Muscle of leg (tissue), 11 donors: ENCODE data around the gene GSAP. TPM values are rescaled to one million over a fixed set of nuclear protein-coding genes. Genes with fewer than 3 reads are reported as not detected.

Experiments used
- DNase-seq: peaks from one replicate; pipeline ENCODE4 v3.0.0; 2013
- H3K27ac ChIP-seq: one replicate; pipeline ENCODE4 v1.5.1; 2013; ENCODE audit warnings: mild to moderate bottlenecking, low read length, control low read depth
- H3K27me3 ChIP-seq: one replicate; pipeline ENCODE4 v1.6.1; 2013; ENCODE audit warnings: low read length; ENCODE audit not compliant: control insufficient read depth, insufficient read depth
- H3K36me3 ChIP-seq: one replicate; pipeline ENCODE4 v1.6.1; 2013; ENCODE audit warnings: low read length; ENCODE audit not compliant: control insufficient read depth, insufficient read depth
- H3K4me1 ChIP-seq: one replicate; pipeline ENCODE4 v1.6.1; 2013; ENCODE audit warnings: low read length; ENCODE audit not compliant: control insufficient read depth, insufficient read depth
- H3K4me3 ChIP-seq: one replicate; pipeline ENCODE4 v1.5.1; 2013; ENCODE audit warnings: low read length, control low read depth
- H3K9me3 ChIP-seq: replicated peaks from 2 replicates; pipeline ENCODE4 v1.6.1; 2013; ENCODE audit warnings: low read depth, low read length; ENCODE audit not compliant: control insufficient read depth
- WGBS: methylation state at CpG from one replicate; pipeline ENCODE4 v1.1.5; 2013; ENCODE audit warnings: missing lambda C conversion rate; ENCODE audit not compliant: insufficient coverage; 5-methylcytosine and 5-hydroxymethylcytosine counted together
- polyA plus RNA-seq, 8 donors: library from polyadenylated mRNA; unstranded; fragments of 120-200 nt; gene quantifications; one replicate each; pipeline versions ENCODE4 v1.2.1 to v1.2.3, GENCODE V29; 2013; ENCODE audit warnings: inconsistent platforms in 1 of 8, low replicate concordance in 1 of 8; ENCODE audit not compliant: insufficient read length in 8 of 8, insufficient read depth in 1 of 8
- total RNA-seq: library from RNA; stranded (reverse); fragments of 120-200 nt; gene quantifications from one replicate; pipeline ENCODE4 v1.2.4, GENCODE V29; 2013

The GSAP gene
- total and polyA plus RNA-seq, 9 donors, result 2.3 to 5.6 (median 4.2) TPM

- Histone ChIP-seq H3K27ac (peak overlapping the region; percentile 63), H3K36me3 (no peaks in the 10 kb centered on the region), H3K4me3 (no peak overlapping the region), H3K9me3 (no peaks in the 10 kb centered on the region), H3K27me3 (no peaks in the 10 kb centered on the region), H3K4me1 (peaks cover 13% of the 10 kb centered on the region)
- peak; percentile 50 for DNase-seq
- WGBS, result 14% methylated on average over 3 of the region's 10 CpGs
Measured at GRCh38 chr7:77425101-77426051, 9.2 kb upstream of the GSAP start.

- Histone ChIP-seq H3K4me1 (peaks cover 10% of the 10 kb centered on the region), H3K36me3 (no peaks in the 10 kb centered on the region), H3K4me3 (no peak overlapping the region), H3K9me3 (no peaks in the 10 kb centered on the region), H3K27ac (no peak overlapping the region), H3K27me3 (no peaks in the 10 kb centered on the region)
- no peak for DNase-seq
Measured at GRCh38 chr7:77422500-77422899, 6.4 kb upstream of the GSAP start.

- Histone ChIP-seq H3K36me3 (no peaks in the 10 kb centered on the region), H3K27ac (no peak overlapping the region), H3K9me3 (no peaks in the 10 kb centered on the region), H3K27me3 (peaks cover 2% of the 10 kb centered on the region), H3K4me3 (no peak overlapping the region), H3K4me1 (peaks cover 10% of the 10 kb centered on the region)
- WGBS, result 68% methylated on average over 3 of the region's 4 CpGs
- peak; percentile 31 for DNase-seq
Measured at GRCh38 chr7:77420986-77421672, 5.0 kb upstream of the GSAP start.

GRCh38 chr7:77420438-77420837 is 4.3 kb upstream of the GSAP start:
- no peak for DNase-seq
- Histone ChIP-seq H3K36me3 (no peaks in the 10 kb centered on the region), H3K27ac (no peak overlapping the region), H3K9me3 (no peaks in the 10 kb centered on the region), H3K4me1 (peaks cover 9% of the 10 kb centered on the region), H3K27me3 (peaks cover 2% of the 10 kb centered on the region), H3K4me3 (no peak overlapping the region)
- WGBS, result no CpG with 5 or more reads among the region's 5 CpGs

- H3K27me3 ChIP-seq, result peaks cover 4% of the 10 kb centered on the region
- DNase-seq, result no peak
- no peak overlapping the region for H3K4me3 ChIP-seq
- no peaks in the 10 kb centered on the region for H3K36me3 ChIP-seq
- no peak overlapping the region for H3K27ac ChIP-seq
- peaks cover 11% of the 10 kb centered on the region for H3K4me1 ChIP-seq
- no peaks in the 10 kb centered on the region for H3K9me3 ChIP-seq
- WGBS, result 90% methylated on average over 2 of the region's 4 CpGs
Measured at GRCh38 chr7:77419102-77419501, 3.0 kb upstream of the GSAP start.

- 100% methylated on average over 1 of the region's 4 CpGs for WGBS
- H3K36me3 ChIP-seq, result no peaks in the 10 kb centered on the region
- peaks cover 11% of the 10 kb centered on the region for H3K4me1 ChIP-seq
- H3K27ac ChIP-seq, result no peak overlapping the region
- H3K27me3 ChIP-seq, result peaks cover 6% of the 10 kb centered on the region
- H3K9me3 ChIP-seq, result no peaks in the 10 kb centered on the region
- no peak overlapping the region for H3K4me3 ChIP-seq
- DNase-seq, result no peak
Measured at GRCh38 chr7:77417801-77418200, 1.7 kb upstream of the GSAP start.

GRCh38 chr7:77416621-77417371 is 647 bp upstream of the GSAP start:
- Histone ChIP-seq H3K4me3 (peak overlapping the region; percentile 66), H3K9me3 (no peaks in the 10 kb centered on the region), H3K36me3 (no peaks in the 10 kb centered on the region), H3K27me3 (peaks cover 6% of the 10 kb centered on the region), H3K4me1 (peaks cover 11% of the 10 kb centered on the region), H3K27ac (no peak overlapping the region)
- no peak for DNase-seq
- WGBS, result 22% methylated on average over 6 of the region's 20 CpGs

- Histone ChIP-seq H3K4me3 (peak overlapping the region; percentile 66), H3K27me3 (peaks cover 6% of the 10 kb centered on the region), H3K9me3 (no peaks in the 10 kb centered on the region), H3K4me1 (peaks cover 11% of the 10 kb centered on the region), H3K27ac (no peak overlapping the region), H3K36me3 (no peaks in the 10 kb centered on the region)
- DNase-seq, result peak; percentile 20
- 0% methylated on average over 13 of the region's 25 CpGs for WGBS
Measured at GRCh38 chr7:77415476-77415822, 700 bp downstream of the GSAP start.

- Histone ChIP-seq H3K4me3 (no peak overlapping the region), H3K4me1 (peaks cover 11% of the 10 kb centered on the region), H3K36me3 (no peaks in the 10 kb centered on the region), H3K27me3 (peaks cover 6% of the 10 kb centered on the region), H3K9me3 (no peaks in the 10 kb centered on the region), H3K27ac (no peak overlapping the region)
- DNase-seq, result no peak
Measured at GRCh38 chr7:77413861-77414424, 2.2 kb downstream of the GSAP start.

- 14% methylated on average over 1 of the region's 4 CpGs for WGBS
- Histone ChIP-seq H3K4me1 (peaks cover 11% of the 10 kb centered on the region), H3K9me3 (no peaks in the 10 kb centered on the region), H3K27ac (no peak overlapping the region), H3K36me3 (no peaks in the 10 kb centered on the region), H3K4me3 (no peak overlapping the region), H3K27me3 (peaks cover 6% of the 10 kb centered on the region)
- no peak for DNase-seq
Measured at GRCh38 chr7:77413128-77413527, 3.0 kb downstream of the GSAP start.
